CD4-positive, alpha-beta T cell (primary cell): Measurements from ENCODE around the gene PLXND1. TPM values are rescaled to one million over a fixed set of nuclear protein-coding genes. Genes with fewer than 3 reads are reported as not detected.

Experiments
- ATAC-seq: fragments of 200-7000 bp; cut with Tn5 transposase; one replicate; pipeline ENCODE4 v1.10.0; 2022; ENCODE audit warnings: mild to moderate bottlenecking; ENCODE audit not compliant: poor library complexity
- CTCF ChIA-PET: fragments of 350-600 bp; sonication (Branson Sonifier 250); formaldehyde crosslinking; loops from one replicate; lab custom pipeline; 2021; ENCODE audit warnings: antibody characterized with exemption, inconsistent platforms; lab: Charles Lee
- POLR2A ChIA-PET: fragments of 350-600 bp; sonication (Branson Sonifier 250); formaldehyde crosslinking; loops from one replicate; lab custom pipeline; 2021; ENCODE audit warnings: antibody characterized with exemption, inconsistent platforms; lab: Charles Lee
- DNase-seq, 14 experiments: peaks; one replicate each; pipeline ENCODE4 v3.0.0-alpha.2; 2013 to 2020; ENCODE audit warnings: mixed read lengths in 2 of 14
- H3K27ac ChIP-seq, 2 donors: one replicate each; pipeline versions ENCODE4 v1.5.1 to v1.7.0; 2013; ENCODE audit warnings: low read length in 2 of 2, low read depth in 1 of 2, mild to moderate bottlenecking in 1 of 2
- H3K27me3 ChIP-seq, 2 experiments: 1 replicate in 1 of 2; 2 replicates in 1 of 2; pipeline versions ENCODE4 v1.6.1 to v1.7.0; 2013; ENCODE audit warnings: low read length in 2 of 2, control low read depth in 1 of 2, mild to moderate bottlenecking in 1 of 2, moderate library complexity in 1 of 2; ENCODE audit not compliant: insufficient read depth in 2 of 2, control insufficient read depth in 1 of 2
- H3K36me3 ChIP-seq: one replicate; pipeline ENCODE4 v1.6.1; 2013; ENCODE audit warnings: low read length, control low read depth; ENCODE audit not compliant: insufficient read depth
- H3K4me1 ChIP-seq: one replicate; pipeline ENCODE4 v1.6.1; 2013; ENCODE audit warnings: low read length, control low read depth; ENCODE audit not compliant: insufficient read depth
- H3K4me3 ChIP-seq: one replicate; pipeline ENCODE4 v1.5.1; 2013; ENCODE audit warnings: mild to moderate bottlenecking, low read length, moderate library complexity
- H3K9me3 ChIP-seq, 2 experiments: 1 replicate in 1 of 2; 2 replicates in 1 of 2; pipeline versions ENCODE4 v1.6.1 to v1.7.0; 2013; ENCODE audit warnings: low read length in 2 of 2, mild to moderate bottlenecking in 2 of 2, control low read depth in 1 of 2, moderate library complexity in 1 of 2; ENCODE audit not compliant: control insufficient read depth in 1 of 2, insufficient read depth in 1 of 2
- H3K27ac Mint-ChIP-seq: one replicate; pipeline ENCODE4 v1.8.0; 2020; ENCODE audit warnings: mixed read lengths
- H3K27me3 Mint-ChIP-seq: one replicate; pipeline ENCODE4 v1.8.0; 2021; ENCODE audit warnings: mixed read lengths
- H3K36me3 Mint-ChIP-seq: one replicate; pipeline ENCODE4 v1.8.0; 2021; ENCODE audit warnings: low read depth, mixed read lengths
- H3K4me1 Mint-ChIP-seq: one replicate; pipeline ENCODE4 v1.8.0; 2021; ENCODE audit warnings: low read depth, mixed read lengths
- H3K4me3 Mint-ChIP-seq: one replicate; pipeline ENCODE4 v1.8.0; 2020; ENCODE audit warnings: mild to moderate bottlenecking, mixed read lengths
- H3K9me3 Mint-ChIP-seq: one replicate; pipeline ENCODE4 v1.8.0; 2020; ENCODE audit warnings: mixed read lengths
- intact Hi-C, 2 experiments: fragments of 100-400 bp; cut with DNase I in 1 of 2; cut with micrococcal nuclease in 1 of 2; formaldehyde crosslinking; loops; one replicate each; pipeline versions ENCODE4 v1.15.1 to v1.9.0; 2023 to 2025; cut with DNase I, micrococcal nuclease
- total RNA-seq, 174 experiments: library from RNA in 2 of 174; stranded (reverse) in 2 of 174; gene quantifications; one replicate each; pipeline ENCODE4 v1.2.3 and lab custom pipeline; 2021 to 2026
- TF ChIP-seq, protein P1 (sequence below): fragments of 200-600 bp; IDR thresholded peaks from one replicate; pipeline ENCODE4 v1.8.0; 2022; ENCODE audit warnings: antibody characterized with exemption, mild to moderate bottlenecking

Gene PLXND1
- total RNA-seq, 2 experiments from 2014 or later = 61.7 to 62.5 TPM

DNA sequence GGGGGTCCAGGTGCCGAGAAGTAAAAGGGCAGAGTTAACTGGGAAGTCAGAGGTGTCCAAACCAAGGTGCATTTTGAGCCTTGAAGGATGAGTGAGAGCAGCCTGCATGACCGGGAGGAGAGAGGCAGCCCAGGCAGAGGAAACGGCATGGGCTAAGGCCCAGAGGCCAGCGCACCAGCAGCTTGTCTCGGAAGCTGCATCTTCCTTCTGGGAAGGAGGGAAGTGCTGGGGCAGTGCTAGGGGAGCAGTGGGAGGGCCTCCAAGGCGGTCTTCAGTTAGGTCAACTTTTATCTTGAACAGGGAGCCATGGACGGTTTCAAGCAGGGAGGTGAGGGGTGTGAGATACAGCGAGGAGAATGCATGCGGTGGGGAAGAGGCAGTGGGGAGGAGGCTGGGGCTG lies 62.5 kb downstream of the PLXND1 start:
- Histone ChIP-seq H3K27me3 (no peaks in the 10 kb centered on the region), H3K27ac (no peak overlapping the region), H3K4me1 (no peaks in the 10 kb centered on the region), H3K9me3 (no peaks in the 10 kb centered on the region), H3K36me3 (no peaks in the 10 kb centered on the region), H3K4me3 (no peak overlapping the region)
- TF ChIP-seq, protein P1, sequence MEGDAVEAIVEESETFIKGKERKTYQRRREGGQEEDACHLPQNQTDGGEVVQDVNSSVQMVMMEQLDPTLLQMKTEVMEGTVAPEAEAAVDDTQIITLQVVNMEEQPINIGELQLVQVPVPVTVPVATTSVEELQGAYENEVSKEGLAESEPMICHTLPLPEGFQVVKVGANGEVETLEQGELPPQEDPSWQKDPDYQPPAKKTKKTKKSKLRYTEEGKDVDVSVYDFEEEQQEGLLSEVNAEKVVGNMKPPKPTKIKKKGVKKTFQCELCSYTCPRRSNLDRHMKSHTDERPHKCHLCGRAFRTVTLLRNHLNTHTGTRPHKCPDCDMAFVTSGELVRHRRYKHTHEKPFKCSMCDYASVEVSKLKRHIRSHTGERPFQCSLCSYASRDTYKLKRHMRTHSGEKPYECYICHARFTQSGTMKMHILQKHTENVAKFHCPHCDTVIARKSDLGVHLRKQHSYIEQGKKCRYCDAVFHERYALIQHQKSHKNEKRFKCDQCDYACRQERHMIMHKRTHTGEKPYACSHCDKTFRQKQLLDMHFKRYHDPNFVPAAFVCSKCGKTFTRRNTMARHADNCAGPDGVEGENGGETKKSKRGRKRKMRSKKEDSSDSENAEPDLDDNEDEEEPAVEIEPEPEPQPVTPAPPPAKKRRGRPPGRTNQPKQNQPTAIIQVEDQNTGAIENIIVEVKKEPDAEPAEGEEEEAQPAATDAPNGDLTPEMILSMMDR = no peak
- no peaks in the 10 kb centered on the region for H3K27me3 Mint-ChIP-seq
- H3K4me3 Mint-ChIP-seq = no peak overlapping the region
- intact Hi-C loops = no loop called here
- ChIA-PET POLR2A (interaction anchor here (3.7 kb wide), 1 partner anchor 33 kb away, joined by 11 read pairs; no protein-coding TSS in a partner anchor), CTCF (no interaction called here)
- no peak for DNase-seq
- H3K4me1 Mint-ChIP-seq = no peaks in the 10 kb centered on the region
- no peaks in the 10 kb centered on the region for H3K36me3 Mint-ChIP-seq
- H3K9me3 Mint-ChIP-seq = no peaks in the 10 kb centered on the region
- H3K27ac Mint-ChIP-seq = no peak overlapping the region
- no peak for ATAC-seq

DNA sequence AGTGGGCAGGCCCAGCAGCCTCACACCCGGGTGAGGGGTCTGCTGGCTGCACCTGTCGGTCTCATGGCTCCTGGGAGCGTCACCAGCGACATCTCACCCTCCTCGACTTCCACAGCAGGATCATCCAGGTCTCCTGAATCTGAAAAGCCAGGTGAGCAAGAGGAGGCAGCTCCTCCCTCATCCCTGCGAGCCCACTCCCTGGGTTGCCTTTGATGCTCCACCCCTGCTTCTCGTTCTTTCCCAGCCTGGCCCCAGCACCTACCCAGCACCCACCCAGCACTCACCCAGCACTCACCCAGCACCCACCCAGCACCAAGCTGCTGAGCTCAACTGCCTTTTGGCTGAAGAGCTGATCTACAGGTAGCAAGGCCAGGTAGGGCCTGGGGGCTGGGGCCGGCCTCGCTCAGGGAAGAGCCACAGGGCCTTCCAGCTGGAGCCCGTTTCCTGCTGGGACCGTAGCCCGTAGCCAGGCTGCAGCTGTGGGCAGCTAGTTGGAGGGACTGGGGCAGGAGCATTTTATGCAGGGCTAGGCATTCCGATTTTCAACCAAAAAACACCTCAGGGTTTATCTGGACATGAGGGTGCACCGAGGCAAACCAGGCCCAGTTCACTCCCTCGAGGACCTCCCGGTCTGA lies 63.2 kb downstream of the PLXND1 start, which contains the start of gene H1-8:
TSS of gene H1-8 (plus strand) at position 20 of the 635 bp plus-strand sequence. CDS start at position 64, 44 bp downstream.
- ATAC-seq = no peak
- Mint-ChIP-seq H3K9me3 (no peaks in the 10 kb centered on the region), H3K4me3 (no peak within 1 kb of the TSS), H3K27me3 (no peaks in the 10 kb centered on the region), H3K27ac (no peak within 1 kb of the TSS), H3K4me1 (no peaks in the 10 kb centered on the region), H3K36me3 (no peaks in the 10 kb centered on the region)
- intact Hi-C loops = no loop called here
- POLR2A ChIA-PET = interaction anchor here (3.7 kb wide), 1 partner anchor 33 kb away, joined by 11 read pairs; no protein-coding TSS in a partner anchor
- DNase-seq = no peak
- CTCF ChIA-PET = no interaction called here
- Histone ChIP-seq H3K4me3 (no peak within 1 kb of the TSS), H3K36me3 (no peaks in the 10 kb centered on the region), H3K27ac (no peak within 1 kb of the TSS), H3K27me3 (no peaks in the 10 kb centered on the region), H3K4me1 (no peaks in the 10 kb centered on the region), H3K9me3 (no peaks in the 10 kb centered on the region)
- TF ChIP-seq, protein P1 = no peak

DNA sequence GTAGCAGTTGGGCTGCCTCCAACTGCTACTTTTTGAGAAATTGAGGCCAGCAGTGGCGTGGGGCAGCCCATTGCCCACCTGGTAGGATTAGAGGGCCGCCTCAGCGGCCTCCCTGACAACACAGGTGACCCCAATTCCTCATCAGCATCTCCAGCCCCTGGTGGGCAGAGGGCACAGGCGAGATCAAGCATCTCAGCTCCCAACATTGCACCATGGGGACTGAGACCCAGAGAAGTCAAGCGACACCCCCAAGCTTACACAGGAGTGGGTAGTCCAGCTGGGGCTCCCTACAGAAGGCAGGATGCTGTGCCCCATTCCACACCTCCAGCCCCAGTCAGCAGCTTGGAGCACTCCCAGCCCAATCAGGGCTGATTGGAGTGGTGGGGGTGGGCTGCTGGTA lies 63.7 kb downstream of the PLXND1 start:
- Histone ChIP-seq H3K9me3 (no peaks in the 10 kb centered on the region), H3K36me3 (no peaks in the 10 kb centered on the region), H3K4me3 (no peak overlapping the region), H3K27ac (no peak overlapping the region), H3K27me3 (no peaks in the 10 kb centered on the region), H3K4me1 (no peaks in the 10 kb centered on the region)
- H3K27ac Mint-ChIP-seq = no peak overlapping the region
- TF ChIP-seq, protein P1 = no peak
- CTCF ChIA-PET = no interaction called here
- intact Hi-C loops = no loop called here
- H3K4me1 Mint-ChIP-seq = no peaks in the 10 kb centered on the region
- no peaks in the 10 kb centered on the region for H3K36me3 Mint-ChIP-seq
- ATAC-seq (no peak), DNase-seq (no peak)
- H3K27me3 Mint-ChIP-seq = no peaks in the 10 kb centered on the region
- POLR2A ChIA-PET = interaction anchor here (3.7 kb wide), 1 partner anchor 34 kb away, joined by 11 read pairs; no protein-coding TSS in a partner anchor
- H3K9me3 Mint-ChIP-seq = no peaks in the 10 kb centered on the region
- no peak overlapping the region for H3K4me3 Mint-ChIP-seq
